ENCODE results near the gene HBZ.

GRCh38 chr16:118857-119256, 33.6 kb upstream of the HBZ start:
- TF ChIP-seq CTCF (IDR thresholded peaks at IDR 0.05; ENCODE audit: borderline replicate concordance, extremely low read depth, low read length, poor library complexity, severe bottlenecking) (no peak), EZH2 (IDR thresholded peaks at IDR 0.05; ENCODE audit: borderline replicate concordance, low read depth, low read length, severe bottlenecking) (no peak)
